NCI-H2196 (cell line): Measurements from ENCODE around the gene NDOR1.
"Not testable (repeated sequence)": the region's sequence is repeated elsewhere in the genome, so short reads cannot be mapped to it uniquely, and the experiment has no call there.

Experiments used
- DNase-seq: peaks from one replicate; lab custom pipeline; 2025; ENCODE audit not compliant: unreplicated experiment; lab: John Stamatoyannopoulos, UW

The NDOR1 gene

GRCh38 chr9:137241490-137242268 is 36.2 kb downstream of the NDOR1 start:
- no peak for DNase-seq

GRCh38 chr9:137242269-137243203 is 37.0 kb downstream of the NDOR1 start:
- DNase-seq: no peak

GRCh38 chr9:137243266-137243625 is 37.7 kb downstream of the NDOR1 start:
- DNase-seq: not testable (repeated sequence)

GRCh38 chr9:137243626-137244485 is 38.4 kb downstream of the NDOR1 start:
- DNase-seq: no peak

DNA sequence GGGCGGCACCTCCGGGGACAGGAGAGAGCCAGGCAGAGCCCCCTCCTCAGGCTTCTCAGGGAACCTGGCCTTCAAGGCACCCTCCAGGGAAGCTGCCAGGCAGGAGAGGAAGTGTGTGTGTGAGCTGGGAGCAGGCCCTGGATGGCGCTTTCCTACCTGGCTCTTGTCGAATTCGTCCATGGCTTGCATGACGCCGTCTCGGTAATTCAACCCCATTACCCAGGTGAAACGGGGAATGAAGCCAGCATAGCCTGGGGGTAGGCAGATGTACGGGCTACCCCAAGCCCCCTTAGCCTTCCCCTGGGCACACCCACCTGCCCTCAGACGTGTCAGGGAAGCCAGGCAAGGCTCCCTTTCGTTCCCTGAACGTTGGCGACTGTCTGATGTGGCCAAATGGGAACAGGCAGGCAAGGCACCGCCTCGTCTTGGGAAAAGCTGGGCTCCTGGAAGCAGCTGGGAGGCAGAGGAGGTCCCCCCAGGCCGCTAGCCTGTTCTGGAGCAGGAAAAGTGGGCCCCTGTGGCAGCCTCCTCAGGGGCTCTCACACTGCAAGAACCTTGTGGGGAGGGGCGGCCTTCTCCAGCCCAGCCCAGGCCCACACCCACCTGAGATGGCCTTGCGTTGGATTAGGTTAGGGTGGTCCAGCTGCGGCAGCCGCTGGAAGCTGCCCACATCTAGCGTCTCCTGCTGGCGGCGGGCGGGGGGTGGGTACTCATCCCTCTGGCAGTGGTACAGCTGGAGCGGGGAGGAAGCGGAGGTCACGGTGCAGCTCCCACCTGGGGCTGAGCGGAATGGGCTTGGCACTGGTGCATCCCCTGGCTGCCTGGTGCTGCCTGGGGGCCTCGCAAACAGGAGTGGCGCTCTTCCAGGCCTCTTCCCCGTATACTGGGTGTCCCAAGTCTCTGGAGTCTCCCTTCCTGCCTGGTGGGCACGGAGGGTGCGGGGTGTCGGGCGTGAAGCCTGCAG is 39.3 kb downstream of the NDOR1 start:
- peak; percentile 23 for DNase-seq

DNA sequence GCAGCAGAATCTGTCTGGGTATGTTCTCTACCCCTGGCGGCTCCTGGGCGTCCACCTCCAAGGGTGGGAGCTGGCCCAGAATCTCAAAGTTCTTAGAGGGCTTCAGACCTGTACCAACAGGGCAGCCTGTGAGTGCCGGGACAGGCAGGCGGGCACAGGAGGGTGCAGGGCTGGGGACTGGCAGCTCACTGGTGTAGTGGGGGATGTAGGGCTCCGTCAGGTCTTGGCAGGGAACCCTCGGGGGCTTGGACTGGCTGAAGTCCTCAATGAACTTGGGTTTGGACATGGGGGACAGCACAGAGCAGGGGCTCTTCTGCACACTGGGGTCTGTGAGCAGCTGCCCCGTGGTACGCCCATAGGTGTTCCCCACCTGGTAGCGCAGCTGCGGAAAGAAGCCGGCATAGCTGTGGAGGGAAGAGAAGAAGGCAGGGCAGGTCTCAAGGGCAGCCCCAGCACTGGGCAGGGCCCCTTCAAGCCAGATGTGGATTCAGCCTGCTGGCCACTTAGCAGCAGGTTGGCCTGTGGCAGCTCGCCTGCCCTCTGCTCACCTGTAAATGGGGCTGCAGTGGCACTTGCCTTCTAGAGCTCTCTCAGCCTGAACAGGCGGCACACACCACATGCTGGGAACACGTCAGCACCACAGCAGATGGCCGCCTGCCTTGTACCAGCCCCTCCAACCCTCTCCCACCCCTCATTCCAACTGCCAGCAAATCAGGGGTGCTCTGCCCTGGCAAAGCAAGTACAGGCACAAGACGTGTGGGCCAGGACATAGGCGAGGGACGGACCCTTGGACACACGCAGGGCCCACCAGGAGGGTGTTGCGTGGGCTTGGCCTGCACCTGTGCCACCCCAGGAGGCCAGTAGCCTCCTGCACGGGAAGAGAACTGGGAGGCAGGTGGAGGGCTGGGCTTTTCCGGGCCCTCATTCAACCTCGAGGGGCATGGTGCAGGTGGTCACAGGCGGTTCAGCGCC is 40.2 kb downstream of the NDOR1 start:
- DNase-seq: no peak

DNA sequence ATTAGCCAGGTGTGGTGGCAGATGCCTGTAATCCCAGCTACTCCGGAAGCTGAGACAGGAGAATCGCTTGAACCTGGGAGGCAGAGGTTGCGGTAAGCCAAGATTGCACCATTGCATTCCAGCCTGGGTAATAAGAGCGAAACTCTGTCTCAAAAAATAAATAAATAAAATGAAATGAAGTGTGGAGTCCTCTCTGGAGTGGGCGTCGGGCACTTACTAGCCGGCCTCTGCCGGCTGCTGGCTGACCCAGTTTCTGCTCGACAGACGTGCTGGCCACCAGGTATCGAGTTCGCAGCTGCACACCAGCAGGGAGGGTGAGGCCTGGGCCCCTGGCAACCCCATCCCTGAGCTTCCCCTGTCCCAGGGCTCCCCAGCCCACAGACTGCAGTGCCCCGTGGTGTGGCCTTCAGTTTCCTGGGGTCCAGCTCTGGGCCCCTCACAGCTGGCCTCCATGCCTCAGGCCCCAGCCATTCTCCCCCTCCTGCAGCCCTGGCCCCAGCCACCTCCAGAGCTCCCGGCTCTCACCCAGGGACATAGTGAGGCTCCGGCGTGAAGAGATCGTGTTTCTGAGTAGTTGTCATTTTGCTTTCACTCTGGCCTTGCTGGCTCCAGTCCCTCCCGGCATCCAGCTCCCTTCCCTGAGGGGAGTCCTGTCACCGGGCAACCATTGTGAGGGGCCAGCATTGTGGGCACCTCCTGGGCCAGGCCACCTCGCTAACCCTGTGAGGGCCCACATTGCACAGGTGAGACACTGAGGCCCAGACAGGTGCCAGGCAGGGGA is 41.8 kb downstream of the NDOR1 start:
- peak; percentile 56 for DNase-seq

- DNase-seq: no peak
Measured at GRCh38 chr9:137247916-137248175, 42.3 kb downstream of the NDOR1 start.

DNA sequence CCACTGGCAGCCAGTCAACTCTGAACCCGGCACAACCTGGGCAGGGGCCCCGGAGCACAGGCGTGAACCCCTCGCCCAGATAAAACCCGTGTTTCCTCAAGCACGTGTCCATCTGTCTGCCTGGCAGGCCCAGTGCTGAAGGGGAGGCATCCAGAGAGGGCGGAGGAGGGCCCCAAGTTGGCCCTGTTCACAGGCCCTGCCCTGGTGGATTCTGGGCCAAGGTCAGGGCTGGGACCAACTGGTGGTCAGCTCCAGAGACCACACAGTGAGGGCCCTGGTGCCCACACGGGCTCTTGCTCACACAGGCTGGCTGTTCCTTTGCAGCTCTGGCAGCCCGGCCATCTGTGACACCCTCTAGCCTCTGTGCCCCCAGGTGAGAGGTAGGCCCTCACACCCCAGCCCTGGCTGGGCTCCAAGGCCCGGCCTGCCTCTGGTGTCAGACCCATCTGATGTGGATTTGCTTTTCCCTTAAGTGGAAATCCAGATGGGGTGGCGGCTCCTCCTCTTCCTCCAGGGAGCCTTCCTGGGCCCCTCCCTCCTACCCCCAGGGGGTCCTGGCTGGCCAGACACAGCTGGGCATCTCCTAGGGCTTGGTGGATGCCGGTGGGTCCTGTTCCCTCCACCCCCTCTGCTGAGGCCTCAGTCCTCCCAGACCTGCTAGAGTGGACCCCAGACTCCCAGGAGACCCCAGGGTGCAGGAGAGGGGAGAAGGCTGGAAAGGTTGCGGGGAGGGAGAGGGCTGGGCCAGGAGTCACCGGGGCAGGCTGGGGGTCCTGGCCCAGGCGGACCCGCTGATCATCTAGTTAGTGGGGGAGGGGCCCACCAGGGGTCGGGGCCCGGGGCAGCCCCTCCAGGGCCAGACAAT is 45.1 kb downstream of the NDOR1 start:
- DNase-seq: no peak

- DNase-seq: no peak
Measured at GRCh38 chr9:137251194-137251461, 45.6 kb downstream of the NDOR1 start, which contains the start of gene STPG3. Gene STPG3, plus strand, starts transcription at chr9:137251286. Its CDS starts 1 bp downstream, at chr9:137251287.

DNA sequence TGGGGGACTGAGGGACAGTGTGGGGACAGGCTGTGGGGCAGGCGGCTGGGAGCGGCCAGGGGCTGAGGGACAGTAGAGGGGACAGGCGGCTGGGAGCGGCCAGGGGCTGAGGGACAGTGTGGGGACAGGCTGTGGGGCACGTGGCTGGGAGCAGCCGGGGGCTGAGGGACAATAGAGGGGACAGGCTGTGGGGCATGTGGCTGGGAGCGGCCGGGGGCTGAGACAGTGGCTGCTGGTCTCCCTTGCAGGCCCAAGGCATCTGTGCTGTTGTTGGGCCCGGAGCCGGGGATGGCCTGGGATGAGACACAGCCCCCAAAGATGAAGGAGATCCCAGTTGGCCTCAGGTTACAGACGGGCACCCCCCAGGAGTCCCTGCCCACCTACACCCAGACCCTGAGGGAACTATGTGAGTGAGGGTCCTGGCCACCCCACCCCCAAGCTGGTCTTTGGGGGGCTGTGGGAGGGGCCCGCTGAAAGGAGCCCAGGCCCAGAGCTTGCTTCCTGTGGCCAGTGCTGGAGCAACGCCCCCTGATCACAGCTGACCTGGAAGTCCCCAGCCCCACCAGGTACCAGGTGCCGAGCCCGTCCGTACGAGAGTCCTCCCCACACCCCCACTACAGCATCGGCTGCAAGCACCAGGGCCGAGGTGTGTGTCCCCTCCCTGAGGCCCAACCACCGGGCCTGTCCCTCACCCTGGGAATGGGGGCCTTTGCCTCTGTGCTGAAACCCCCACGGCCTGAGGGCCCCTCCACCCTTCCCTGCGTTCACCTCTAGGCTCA is 46.2 kb downstream of the NDOR1 start:
- no peak for DNase-seq

GRCh38 chr9:137252555-137253506 is 47.3 kb downstream of the NDOR1 start:
- DNase-seq: peak; percentile 51

- DNase-seq: no peak
Measured at GRCh38 chr9:137253717-137254623, 48.5 kb downstream of the NDOR1 start.

GRCh38 chr9:137254624-137255447 is 49.3 kb downstream of the NDOR1 start, which contains the start of gene NELFB:
Gene NELFB, plus strand, starts transcription at chr9:137255327.
- peak; percentile 92 for DNase-seq
